ENCODE measurements around the gene GNGT2.

GNGT2 gene

DNA sequence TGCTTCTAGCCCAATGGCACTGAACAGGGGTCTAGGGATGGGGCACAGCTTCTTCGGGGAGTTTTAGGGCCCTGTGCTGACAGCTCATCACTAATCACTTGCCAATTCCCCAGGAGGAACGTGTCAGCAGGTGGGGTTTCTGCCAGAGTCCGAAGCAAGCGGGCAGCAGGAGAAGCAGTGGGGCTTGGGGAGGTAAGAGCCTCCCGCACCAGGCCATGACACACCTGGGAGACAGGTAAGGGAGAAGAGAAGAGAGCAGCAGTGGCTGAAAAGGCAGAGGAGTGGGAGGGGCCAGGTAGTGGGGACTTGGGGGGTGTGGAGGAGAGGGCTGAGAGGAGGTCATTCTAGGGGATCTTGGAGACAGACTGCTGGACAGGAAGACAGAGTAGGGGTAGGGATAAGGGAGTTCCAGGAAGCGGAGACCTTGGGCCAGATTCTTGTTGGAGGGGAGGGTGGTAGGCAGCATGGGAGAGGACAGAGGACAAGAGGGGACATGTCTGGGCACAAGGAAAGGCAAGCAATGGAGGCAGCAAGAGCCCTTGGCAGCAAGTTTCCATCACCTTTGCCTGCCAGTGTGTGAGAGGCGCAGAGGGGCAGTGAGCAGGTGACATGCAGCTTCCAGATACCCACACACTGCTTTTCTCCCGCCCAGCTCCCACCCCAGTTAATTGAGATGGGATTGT is 15.3 kb upstream of the GNGT2 start:
- DNase-seq (ENCODE audit: low read depth) = no peak
- TF ChIP-seq, protein P1, sequence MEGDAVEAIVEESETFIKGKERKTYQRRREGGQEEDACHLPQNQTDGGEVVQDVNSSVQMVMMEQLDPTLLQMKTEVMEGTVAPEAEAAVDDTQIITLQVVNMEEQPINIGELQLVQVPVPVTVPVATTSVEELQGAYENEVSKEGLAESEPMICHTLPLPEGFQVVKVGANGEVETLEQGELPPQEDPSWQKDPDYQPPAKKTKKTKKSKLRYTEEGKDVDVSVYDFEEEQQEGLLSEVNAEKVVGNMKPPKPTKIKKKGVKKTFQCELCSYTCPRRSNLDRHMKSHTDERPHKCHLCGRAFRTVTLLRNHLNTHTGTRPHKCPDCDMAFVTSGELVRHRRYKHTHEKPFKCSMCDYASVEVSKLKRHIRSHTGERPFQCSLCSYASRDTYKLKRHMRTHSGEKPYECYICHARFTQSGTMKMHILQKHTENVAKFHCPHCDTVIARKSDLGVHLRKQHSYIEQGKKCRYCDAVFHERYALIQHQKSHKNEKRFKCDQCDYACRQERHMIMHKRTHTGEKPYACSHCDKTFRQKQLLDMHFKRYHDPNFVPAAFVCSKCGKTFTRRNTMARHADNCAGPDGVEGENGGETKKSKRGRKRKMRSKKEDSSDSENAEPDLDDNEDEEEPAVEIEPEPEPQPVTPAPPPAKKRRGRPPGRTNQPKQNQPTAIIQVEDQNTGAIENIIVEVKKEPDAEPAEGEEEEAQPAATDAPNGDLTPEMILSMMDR (conservative IDR thresholded peaks at IDR 0.05; ENCODE audit: control insufficient read depth, insufficient read depth, low read depth, low read length) = no peak
- H3K4me3 ChIP-seq (ENCODE audit: control insufficient read depth, low read depth, low read length) = no peak overlapping the region

- TF ChIP-seq, protein P1 (conservative IDR thresholded peaks at IDR 0.05; ENCODE audit: control insufficient read depth, insufficient read depth, low read depth, low read length) = no peak
- no peak overlapping the region for H3K4me3 ChIP-seq (ENCODE audit: control insufficient read depth, low read depth, low read length)
- DNase-seq (ENCODE audit: low read depth) = no peak
Measured at GRCh38 chr17:49224997-49225337, 14.6 kb upstream of the GNGT2 start.

DNA sequence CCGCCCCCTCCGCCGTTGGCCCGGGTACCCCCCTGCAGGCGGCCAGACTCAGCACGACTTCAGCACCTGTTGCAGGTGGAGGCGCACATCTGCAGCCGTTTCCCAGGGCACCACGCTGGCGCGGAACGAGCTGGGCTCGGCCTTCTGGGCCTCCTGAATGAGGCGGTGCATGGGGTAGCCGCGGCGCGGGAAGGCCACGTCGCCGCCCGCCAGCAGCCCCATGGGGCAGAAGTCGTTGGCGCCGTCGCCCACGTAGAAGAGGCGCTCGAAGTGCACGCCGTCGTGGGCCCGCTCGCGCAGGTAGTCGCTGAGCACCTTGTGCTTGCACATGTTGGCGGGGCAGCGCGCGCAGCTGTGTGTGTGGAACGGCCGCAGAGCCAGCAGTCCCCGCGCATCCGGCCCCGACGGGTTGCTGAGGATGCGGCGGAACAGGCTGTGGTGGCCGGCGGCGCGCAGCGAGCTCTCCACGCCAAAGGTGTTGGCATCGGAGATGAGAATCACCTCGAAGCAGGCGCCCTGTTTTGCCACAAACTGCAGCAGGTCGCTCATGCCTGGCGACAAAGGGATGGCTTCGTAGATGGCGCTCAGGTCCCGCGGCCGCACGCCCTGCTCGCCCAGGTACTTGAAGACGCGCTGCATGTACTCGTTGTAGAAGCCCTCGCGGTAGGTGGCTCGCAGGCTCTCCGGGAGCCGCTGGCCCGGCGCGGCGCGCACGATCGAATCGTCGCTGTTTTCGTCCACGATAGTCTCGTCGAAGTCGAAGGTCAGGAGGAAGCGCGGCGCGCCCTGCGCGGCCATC is 14.0 kb upstream of the GNGT2 start:
- no peak overlapping the region for H3K4me3 ChIP-seq (ENCODE audit: control insufficient read depth, low read depth, low read length)
- TF ChIP-seq, protein P1 (conservative IDR thresholded peaks at IDR 0.05; ENCODE audit: control insufficient read depth, insufficient read depth, low read depth, low read length) = no peak
- no peak for DNase-seq (ENCODE audit: low read depth)

GRCh38 chr17:49223517-49224197 is 13.3 kb upstream of the GNGT2 start:
- TF ChIP-seq, protein P1 (conservative IDR thresholded peaks at IDR 0.05; ENCODE audit: control insufficient read depth, insufficient read depth, low read depth, low read length) = peak; percentile 83
- no peak overlapping the region for H3K4me3 ChIP-seq (ENCODE audit: control insufficient read depth, low read depth, low read length)
- DNase-seq (ENCODE audit: low read depth) = peak; percentile 26

DNA sequence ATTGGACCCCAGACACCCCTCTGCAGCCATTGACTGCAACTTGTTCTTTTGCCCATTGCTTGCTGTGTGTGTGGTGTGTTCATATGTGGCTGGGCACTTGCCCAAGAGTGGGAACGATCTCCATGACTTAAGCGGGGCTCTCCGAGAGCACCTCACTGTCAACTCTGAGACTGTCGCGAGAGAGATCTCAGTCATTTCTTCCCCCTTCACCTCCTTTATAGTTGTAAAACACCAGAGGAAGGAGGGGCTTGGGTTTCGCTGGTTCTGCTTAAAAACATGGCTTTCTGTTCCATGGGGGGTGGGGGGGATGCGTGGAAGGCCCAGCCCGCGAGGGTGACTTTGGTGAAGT is 12.8 kb upstream of the GNGT2 start:
- TF ChIP-seq, protein P1 (conservative IDR thresholded peaks at IDR 0.05; ENCODE audit: control insufficient read depth, insufficient read depth, low read depth, low read length) = no peak
- no peak overlapping the region for H3K4me3 ChIP-seq (ENCODE audit: control insufficient read depth, low read depth, low read length)
- DNase-seq (ENCODE audit: low read depth) = no peak

GRCh38 chr17:49219987-49220386 is 9.6 kb upstream of the GNGT2 start:
- TF ChIP-seq, protein P1 (conservative IDR thresholded peaks at IDR 0.05; ENCODE audit: control insufficient read depth, insufficient read depth, low read depth, low read length) = no peak

More at GRCh38 chr17:49219987-49220386, 9.6 kb upstream of the GNGT2 start:
- DNase-seq (ENCODE audit: low read depth) = no peak
- no peak overlapping the region for H3K4me3 ChIP-seq (ENCODE audit: control insufficient read depth, low read depth, low read length)

Data from fibroblast of mammary gland (primary cell).